ENCODE results near the gene MYO1D. TPM values are rescaled to one million over a fixed set of nuclear protein-coding genes. Genes with fewer than 3 reads are reported as not detected.
"Not testable (repeated sequence)": the region's sequence is repeated elsewhere in the genome, so short reads cannot be mapped to it uniquely, and the experiment has no call there.

MYO1D gene
- total RNA-seq, 1 experiment from 2014 or later: 5.6 TPM

- Histone ChIP-seq H3K4me1 (ENCODE audit: low read length) (peaks cover 31% of the 10 kb centered on the region), H3K36me3 (ENCODE audit: insufficient read depth, low read length) (peaks cover 70% of the 10 kb centered on the region)
Measured at GRCh38 chr17:32450379-32450778, 426.5 kb downstream of the MYO1D start.

GRCh38 chr17:32449963-32450362 is 427.0 kb downstream of the MYO1D start:
- H3K27ac ChIP-seq (ENCODE audit: low read length): no peak overlapping the region
- H3K9me3 ChIP-seq (ENCODE audit: low read length): no peaks in the 10 kb centered on the region
- no peak for DNase-seq
- no peak overlapping the region for H2AFZ ChIP-seq (ENCODE audit: low read length)
- H3K4me3 ChIP-seq (ENCODE audit: low read length): no peak overlapping the region
- H3K36me3 ChIP-seq (ENCODE audit: insufficient read depth, low read length): peaks cover 65% of the 10 kb centered on the region
- peaks cover 17% of the 10 kb centered on the region; the same call in 1 of the 2 replicates for H4K20me1 ChIP-seq (ENCODE audit: insufficient read depth, low read depth, low read length)
- no peak overlapping the region for H3K9ac ChIP-seq (ENCODE audit: low read length)
- peaks cover 97% of the 10 kb centered on the region for H3K79me2 ChIP-seq (ENCODE audit: low read length)
- H3K27me3 ChIP-seq (ENCODE audit: low read length): no peaks in the 10 kb centered on the region
- H3K9me2 ChIP-seq (replicated peaks; ENCODE audit: insufficient read depth, low read length): no peaks in the 10 kb centered on the region
- peaks cover 31% of the 10 kb centered on the region for H3K4me1 ChIP-seq (ENCODE audit: low read length)
- H3K4me2 ChIP-seq (ENCODE audit: low read depth, low read length, poor library complexity, severe bottlenecking): no peak overlapping the region

More at GRCh38 chr17:32450379-32450778, 426.5 kb downstream of the MYO1D start:
- not testable (repeated sequence) for H3K27me3 ChIP-seq (ENCODE audit: low read length); H3K9me2 ChIP-seq (replicated peaks; ENCODE audit: insufficient read depth, low read length); H3K4me2 ChIP-seq (ENCODE audit: low read depth, low read length, poor library complexity, severe bottlenecking); H3K27ac ChIP-seq (ENCODE audit: low read length); H3K9me3 ChIP-seq (ENCODE audit: low read length); H2AFZ ChIP-seq (ENCODE audit: low read length); H3K9ac ChIP-seq (ENCODE audit: low read length); DNase-seq; H3K4me3 ChIP-seq (ENCODE audit: low read length)
- Histone ChIP-seq H4K20me1 (ENCODE audit: insufficient read depth, low read depth, low read length) (peaks cover 16% of the 10 kb centered on the region; the same call in 1 of the 2 replicates), H3K79me2 (ENCODE audit: low read length) (peaks cover 97% of the 10 kb centered on the region)

GRCh38 chr17:32446949-32447348 is 430.0 kb downstream of the MYO1D start:
- Histone ChIP-seq H2AFZ (ENCODE audit: low read length) (no peak overlapping the region), H3K36me3 (ENCODE audit: insufficient read depth, low read length) (peaks cover 37% of the 10 kb centered on the region), H3K27ac (ENCODE audit: low read length) (no peak overlapping the region), H3K79me2 (ENCODE audit: low read length) (peaks cover 74% of the 10 kb centered on the region), H4K20me1 (ENCODE audit: insufficient read depth, low read depth, low read length) (peaks cover 17% of the 10 kb centered on the region; the same call in 1 of the 2 replicates), H3K4me3 (ENCODE audit: low read length) (no peak overlapping the region), H3K9ac (ENCODE audit: low read length) (no peak overlapping the region), H3K4me2 (ENCODE audit: low read depth, low read length, poor library complexity, severe bottlenecking) (peak overlapping the region; percentile 84), H3K27me3 (ENCODE audit: low read length) (no peaks in the 10 kb centered on the region), H3K9me2 (replicated peaks; ENCODE audit: insufficient read depth, low read length) (no peaks in the 10 kb centered on the region), H3K9me3 (ENCODE audit: low read length) (no peaks in the 10 kb centered on the region), H3K4me1 (ENCODE audit: low read length) (peaks cover 38% of the 10 kb centered on the region)
- DNase-seq: no peak

- H4K20me1 ChIP-seq (ENCODE audit: insufficient read depth, low read depth, low read length): peaks cover 17% of the 10 kb centered on the region; the same call in 1 of the 2 replicates
Measured at GRCh38 chr17:32445971-32446370, 431.0 kb downstream of the MYO1D start.

GRCh38 chr17:32445497-32445896 is 431.4 kb downstream of the MYO1D start:
- H3K4me3 ChIP-seq (ENCODE audit: low read length): peak overlapping the region; percentile 89
- peak overlapping the region; percentile 92 for H3K9ac ChIP-seq (ENCODE audit: low read length)
- no peaks in the 10 kb centered on the region for H3K27me3 ChIP-seq (ENCODE audit: low read length)
- no peaks in the 10 kb centered on the region for H3K9me3 ChIP-seq (ENCODE audit: low read length)
- no peak overlapping the region for H2AFZ ChIP-seq (ENCODE audit: low read length)
- peaks cover 30% of the 10 kb centered on the region for H3K4me1 ChIP-seq (ENCODE audit: low read length)
- peaks cover 17% of the 10 kb centered on the region; the same call in 1 of the 2 replicates for H4K20me1 ChIP-seq (ENCODE audit: insufficient read depth, low read depth, low read length)
- peaks cover 29% of the 10 kb centered on the region for H3K36me3 ChIP-seq (ENCODE audit: insufficient read depth, low read length)
- peak overlapping the region; percentile 84 for H3K4me2 ChIP-seq (ENCODE audit: low read depth, low read length, poor library complexity, severe bottlenecking)
- H3K27ac ChIP-seq (ENCODE audit: low read length): no peak overlapping the region
- no peaks in the 10 kb centered on the region for H3K9me2 ChIP-seq (replicated peaks; ENCODE audit: insufficient read depth, low read length)
- no peak for DNase-seq
- peaks cover 60% of the 10 kb centered on the region for H3K79me2 ChIP-seq (ENCODE audit: low read length)

More at GRCh38 chr17:32445971-32446370, 431.0 kb downstream of the MYO1D start:
- H3K9me3 ChIP-seq (ENCODE audit: low read length): no peaks in the 10 kb centered on the region
- H3K36me3 ChIP-seq (ENCODE audit: insufficient read depth, low read length): peaks cover 31% of the 10 kb centered on the region
- no peaks in the 10 kb centered on the region for H3K27me3 ChIP-seq (ENCODE audit: low read length)
- no peak overlapping the region for H2AFZ ChIP-seq (ENCODE audit: low read length)
- H3K4me1 ChIP-seq (ENCODE audit: low read length): peaks cover 34% of the 10 kb centered on the region
- peak overlapping the region; percentile 92 for H3K9ac ChIP-seq (ENCODE audit: low read length)
- DNase-seq: no peak
- H3K4me2 ChIP-seq (ENCODE audit: low read depth, low read length, poor library complexity, severe bottlenecking): peak overlapping the region; percentile 84
- H3K9me2 ChIP-seq (replicated peaks; ENCODE audit: insufficient read depth, low read length): no peaks in the 10 kb centered on the region
- peak overlapping the region; percentile 89 for H3K4me3 ChIP-seq (ENCODE audit: low read length)
- H3K79me2 ChIP-seq (ENCODE audit: low read length): peaks cover 65% of the 10 kb centered on the region
- no peak overlapping the region for H3K27ac ChIP-seq (ENCODE audit: low read length)

GRCh38 chr17:32445074-32445415 is 431.9 kb downstream of the MYO1D start:
- Histone ChIP-seq H3K4me2 (ENCODE audit: low read depth, low read length, poor library complexity, severe bottlenecking) (peak overlapping the region; percentile 84), H3K79me2 (ENCODE audit: low read length) (peaks cover 57% of the 10 kb centered on the region), H3K9ac (ENCODE audit: low read length) (peak overlapping the region; percentile 92), H3K27me3 (ENCODE audit: low read length) (no peaks in the 10 kb centered on the region), H3K4me3 (ENCODE audit: low read length) (peak overlapping the region; percentile 89), H4K20me1 (ENCODE audit: insufficient read depth, low read depth, low read length) (peaks cover 17% of the 10 kb centered on the region; the same call in 1 of the 2 replicates), H3K27ac (ENCODE audit: low read length) (no peak overlapping the region; the same call in 1 of the 2 replicates), H2AFZ (ENCODE audit: low read length) (no peak overlapping the region), H3K9me3 (ENCODE audit: low read length) (no peaks in the 10 kb centered on the region), H3K4me1 (ENCODE audit: low read length) (peaks cover 28% of the 10 kb centered on the region), H3K36me3 (ENCODE audit: insufficient read depth, low read length) (peaks cover 29% of the 10 kb centered on the region), H3K9me2 (replicated peaks; ENCODE audit: insufficient read depth, low read length) (no peaks in the 10 kb centered on the region)
- DNase-seq: peak; percentile 57

GRCh38 chr17:32444301-32445073 is 432.4 kb downstream of the MYO1D start, which contains the start of gene PSMD11:
TSS of gene PSMD11 (plus strand) at chr17:32444510. CDS start at chr17:32444524, 14 bp downstream.
- Histone ChIP-seq H3K4me2 (ENCODE audit: low read depth, low read length, poor library complexity, severe bottlenecking) (peak within 1 kb of the TSS; percentile 86), H3K27me3 (ENCODE audit: low read length) (no peaks in the 10 kb centered on the region), H3K9me3 (ENCODE audit: low read length) (no peaks in the 10 kb centered on the region), H3K9ac (ENCODE audit: low read length) (peak within 1 kb of the TSS; percentile 92), H3K36me3 (ENCODE audit: insufficient read depth, low read length) (peaks cover 25% of the 10 kb centered on the region), H3K4me3 (ENCODE audit: low read length) (peak within 1 kb of the TSS; percentile 89), H4K20me1 (ENCODE audit: insufficient read depth, low read depth, low read length) (peaks cover 17% of the 10 kb centered on the region; the same call in 1 of the 2 replicates), H3K9me2 (replicated peaks; ENCODE audit: insufficient read depth, low read length) (no peaks in the 10 kb centered on the region), H3K79me2 (ENCODE audit: low read length) (peaks cover 52% of the 10 kb centered on the region), H2AFZ (ENCODE audit: low read length) (peak within 1 kb of the TSS; percentile 99), H3K27ac (ENCODE audit: low read length) (peak within 1 kb of the TSS; percentile 31; the same call in 1 of the 2 replicates), H3K4me1 (ENCODE audit: low read length) (peaks cover 27% of the 10 kb centered on the region)
- peak; percentile 99 for DNase-seq

- DNase-seq: no peak
- Histone ChIP-seq H3K79me2 (ENCODE audit: low read length) (peaks cover 45% of the 10 kb centered on the region), H3K36me3 (ENCODE audit: insufficient read depth, low read length) (peaks cover 20% of the 10 kb centered on the region), H3K27ac (ENCODE audit: low read length) (no peak overlapping the region), H3K9me2 (replicated peaks; ENCODE audit: insufficient read depth, low read length) (no peaks in the 10 kb centered on the region), H3K4me3 (ENCODE audit: low read length) (peak overlapping the region; percentile 89), H3K4me2 (ENCODE audit: low read depth, low read length, poor library complexity, severe bottlenecking) (peak overlapping the region; percentile 86), H3K9ac (ENCODE audit: low read length) (peak overlapping the region; percentile 65), H3K27me3 (ENCODE audit: low read length) (no peaks in the 10 kb centered on the region), H2AFZ (ENCODE audit: low read length) (peak overlapping the region; percentile 99), H4K20me1 (ENCODE audit: insufficient read depth, low read depth, low read length) (peaks cover 17% of the 10 kb centered on the region; the same call in 1 of the 2 replicates), H3K9me3 (ENCODE audit: low read length) (no peaks in the 10 kb centered on the region), H3K4me1 (ENCODE audit: low read length) (peaks cover 23% of the 10 kb centered on the region)
Measured at GRCh38 chr17:32443827-32444300, 433.1 kb downstream of the MYO1D start.

All from Karpas-422 (cell line).